ENCODE measurements around the gene RELN.
"Not testable (repeated sequence)": the region's sequence is repeated elsewhere in the genome, so short reads cannot be mapped to it uniquely, and the experiment has no call there.

The RELN gene

GRCh38 chr7:103824251-103824650 is 165.2 kb downstream of the RELN start:
- DNase-seq, result no peak

GRCh38 chr7:103823084-103823483 is 166.4 kb downstream of the RELN start:
- no peak for DNase-seq

GRCh38 chr7:103821092-103821491 is 168.4 kb downstream of the RELN start:
- no peak for DNase-seq

- not testable (repeated sequence) for DNase-seq
These were observed 173.5 kb downstream of the RELN start for GRCh38 chr7:103815972-103816371.

- no peak for DNase-seq
These were observed 175.5 kb downstream of the RELN start for GRCh38 chr7:103813970-103814369.

GRCh38 chr7:103811997-103812396 is 177.5 kb downstream of the RELN start:
- no peak for DNase-seq

GRCh38 chr7:103811290-103811689 is 178.2 kb downstream of the RELN start:
- no peak for DNase-seq

GRCh38 chr7:103810112-103810744 is 179.2 kb downstream of the RELN start:
- no peak for DNase-seq

- no peak for DNase-seq
These were observed 180.0 kb downstream of the RELN start for GRCh38 chr7:103809229-103809994.

- DNase-seq, result no peak
These were observed 184.1 kb downstream of the RELN start for GRCh38 chr7:103805346-103805745.

GRCh38 chr7:103803631-103804030 is 185.8 kb downstream of the RELN start:
- DNase-seq, result no peak

- no peak for DNase-seq
These were observed 190.2 kb downstream of the RELN start for GRCh38 chr7:103799298-103799697.

- no peak for DNase-seq
These were observed 191.7 kb downstream of the RELN start for GRCh38 chr7:103797647-103798307.

GRCh38 chr7:103796327-103796962 is 193.0 kb downstream of the RELN start:
- no peak for DNase-seq

- no peak for DNase-seq
These were observed 193.7 kb downstream of the RELN start for GRCh38 chr7:103795787-103796186.

- no peak for DNase-seq
These were observed 194.4 kb downstream of the RELN start for GRCh38 chr7:103795107-103795506.

GRCh38 chr7:103794424-103794823 is 195.0 kb downstream of the RELN start:
- no peak for DNase-seq

- DNase-seq, result no peak
These were observed 195.8 kb downstream of the RELN start for GRCh38 chr7:103793614-103794013.

GRCh38 chr7:103791894-103792293 is 197.6 kb downstream of the RELN start:
- no peak for DNase-seq

GRCh38 chr7:103787041-103787440 is 202.4 kb downstream of the RELN start:
- not testable (repeated sequence) for DNase-seq

GRCh38 chr7:103784646-103785286 is 204.7 kb downstream of the RELN start:
- no peak for DNase-seq

GRCh38 chr7:103781409-103781808 is 208.0 kb downstream of the RELN start:
- no peak for DNase-seq

GRCh38 chr7:103780561-103780960 is 208.9 kb downstream of the RELN start:
- DNase-seq, result not testable (repeated sequence)

Measured in NCI-H446 (cell line).